ENCODE results near the gene ADAMTS3.

The ADAMTS3 gene

DNA sequence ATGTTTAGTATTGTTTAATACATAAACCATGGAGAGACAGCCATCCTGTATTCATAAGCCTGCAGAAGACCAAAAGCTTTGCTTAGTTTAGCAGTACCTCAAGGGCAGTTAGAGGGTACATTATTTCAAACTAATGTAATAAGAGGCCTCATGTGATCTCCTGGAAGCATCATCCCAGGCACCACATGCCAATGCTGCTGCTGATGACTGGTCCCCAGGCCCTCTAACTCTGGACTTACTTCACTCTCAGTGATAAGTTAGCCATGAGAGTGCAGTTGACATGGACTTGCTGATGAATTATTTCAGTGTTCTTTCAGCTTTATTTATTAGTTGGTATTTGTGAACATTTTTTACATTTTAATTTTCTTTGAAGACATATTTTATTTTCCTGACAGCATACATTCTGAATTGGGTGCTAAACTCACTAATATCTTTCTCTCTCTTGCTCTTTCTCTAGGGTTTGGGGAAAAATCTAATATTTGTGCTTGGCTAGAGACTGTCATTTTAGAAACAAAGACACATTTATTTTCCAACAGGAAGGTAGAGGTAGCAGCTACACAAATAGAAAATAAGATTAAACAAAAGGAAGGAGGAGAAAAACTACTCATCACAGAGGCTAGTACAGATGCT lies 329.4 kb downstream of the ADAMTS3 start:
- no peak for DNase-seq
- Histone ChIP-seq H3K4me1 (ENCODE audit: control insufficient read depth, low read depth, low read length) (no peaks in the 10 kb centered on the region), H3K56ac (ENCODE audit: low read length) (no peak overlapping the region), H3K4me2 (ENCODE audit: low read length) (no peak overlapping the region), H3K79me2 (ENCODE audit: control insufficient read depth, insufficient read depth, low read length) (no peaks in the 10 kb centered on the region), H3K4me3 (ENCODE audit: low read length) (no peak overlapping the region), H2BK120ac (ENCODE audit: low read depth, low read length) (no peak overlapping the region), H3K23ac (ENCODE audit: low read length) (no peak overlapping the region), H3K79me1 (ENCODE audit: low read length) (no peaks in the 10 kb centered on the region), H4K8ac (ENCODE audit: low read depth, low read length) (no peak overlapping the region), H3K27me3 (ENCODE audit: insufficient read depth, low read length, poor library complexity) (no peaks in the 10 kb centered on the region), H2AK5ac (ENCODE audit: low read length) (no peak overlapping the region), H2BK15ac (replicated peaks; ENCODE audit: low read depth) (no peak overlapping the region), H4K5ac (ENCODE audit: low read length) (no peak overlapping the region), H3K36me3 (ENCODE audit: control insufficient read depth, insufficient read depth, low read length) (no peaks in the 10 kb centered on the region), H3K4ac (ENCODE audit: low read depth, low read length) (no peak overlapping the region), H2BK5ac (ENCODE audit: low read length) (no peak overlapping the region), H3K27ac (ENCODE audit: low read depth, low read length) (no peak overlapping the region), H3K18ac (ENCODE audit: low read length) (no peak overlapping the region), H3K9ac (ENCODE audit: low read length) (no peak overlapping the region)
